Neural progenitor cell (in vitro differentiated cells): Measurements from ENCODE around the gene DMAC2. TPM values are rescaled to one million over a fixed set of nuclear protein-coding genes. Genes with fewer than 3 reads are reported as not detected.

Source experiments
- DNase-seq: peaks from one replicate; pipeline ENCODE4 v3.0.0-alpha.2; 2016; ENCODE audit warnings: low spot score
- H2AFZ ChIP-seq: fragments of 200-600 bp; sonication (generic); replicated peaks from 2 replicates; pipeline ENCODE4 v1.6.1; 2016; ENCODE audit warnings: antibody characterized with exemption
- H3F3A ChIP-seq: fragments of 200-600 bp; sonication (generic); 2 replicates; pipeline ENCODE4 v1.6.1; 2016; ENCODE audit warnings: antibody characterized with exemption, low read depth
- H3K27ac ChIP-seq: fragments of 200-600 bp; sonication (generic); 2 replicates; pipeline ENCODE4 v1.5.1; 2016; ENCODE audit warnings: mild to moderate bottlenecking
- H3K27me3 ChIP-seq: fragments of 200-600 bp; sonication (generic); 2 replicates; pipeline ENCODE4 v1.6.1; 2016; ENCODE audit warnings: mild to moderate bottlenecking, moderate library complexity
- H3K36me3 ChIP-seq: fragments of 200-600 bp; sonication (generic); 2 replicates; pipeline ENCODE4 v1.5.1; 2016
- H3K4me1 ChIP-seq: fragments of 200-600 bp; sonication (generic); 2 replicates; pipeline ENCODE4 v1.6.1; 2016; ENCODE audit warnings: mixed run types
- H3K4me2 ChIP-seq: fragments of 200-600 bp; sonication (generic); 2 replicates; pipeline ENCODE4 v1.6.1; 2016
- H3K4me3 ChIP-seq: fragments of 200-600 bp; sonication (generic); 2 replicates; pipeline ENCODE4 v1.5.1; 2016
- H3K79me2 ChIP-seq: fragments of 200-600 bp; sonication (generic); 2 replicates; pipeline ENCODE4 v1.6.1; 2016; ENCODE audit warnings: low read depth
- H3K9ac ChIP-seq: fragments of 200-600 bp; sonication (generic); 2 replicates; pipeline ENCODE4 v1.6.1; 2016
- H3K9me3 ChIP-seq: fragments of 200-600 bp; sonication (generic); 2 replicates; pipeline ENCODE4 v1.5.1; 2016; ENCODE audit warnings: low read depth
- H4K20me1 ChIP-seq: fragments of 200-600 bp; sonication (generic); 2 replicates; pipeline ENCODE4 v1.6.1; 2016; ENCODE audit warnings: low read depth
- H3K27ac Mint-ChIP-seq: 3 replicates; pipeline ENCODE4 v1.8.0; 2021; ENCODE audit warnings: mixed read lengths
- H3K27me3 Mint-ChIP-seq: 2 replicates; pipeline ENCODE4 v1.8.0; 2022; ENCODE audit warnings: low read depth, mild to moderate bottlenecking, inconsistent platforms, moderate library complexity, mixed read lengths; ENCODE audit not compliant: insufficient read depth
- H3K36me3 Mint-ChIP-seq: 3 replicates; pipeline ENCODE4 v1.8.0; 2021; ENCODE audit warnings: mixed read lengths
- H3K4me1 Mint-ChIP-seq: 3 replicates; pipeline ENCODE4 v1.8.0; 2021; ENCODE audit warnings: mixed read lengths
- H3K4me3 Mint-ChIP-seq: 3 replicates; pipeline ENCODE4 v1.8.0; 2021; ENCODE audit warnings: mild to moderate bottlenecking, moderate library complexity, mixed read lengths
- H3K9me3 Mint-ChIP-seq: 3 replicates; pipeline ENCODE4 v1.8.0; 2020; ENCODE audit warnings: mixed read lengths
- EZH2 ChIP-seq: fragments of 200-600 bp; sonication (generic); IDR thresholded peaks from 2 replicates; pipeline ENCODE4 v1.6.1; 2017; ENCODE audit warnings: antibody characterized with exemption, mild to moderate bottlenecking, moderate library complexity
- EZH2phosphoT487 ChIP-seq: fragments of 200-600 bp; sonication (generic); IDR thresholded peaks from 2 replicates; pipeline ENCODE4 v1.6.1; 2017; ENCODE audit warnings: antibody characterized with exemption
- total RNA-seq: library from RNA; depleted of rRNA; stranded (reverse); fragments of >200 nt; gene quantifications from 2 replicates; pipeline ENCODE4 v1.2.3, GENCODE V29; 2015; ENCODE audit warnings: low replicate concordance
- TF ChIP-seq, protein P1 (sequence below): fragments of 200-600 bp; sonication (generic); IDR thresholded peaks from 2 replicates; pipeline ENCODE4 v1.5.1; 2017; ENCODE audit warnings: antibody characterized with exemption, mild to moderate bottlenecking

Gene DMAC2
- total RNA-seq, 1 donor from 2014 or later = 39.8 TPM

DNA sequence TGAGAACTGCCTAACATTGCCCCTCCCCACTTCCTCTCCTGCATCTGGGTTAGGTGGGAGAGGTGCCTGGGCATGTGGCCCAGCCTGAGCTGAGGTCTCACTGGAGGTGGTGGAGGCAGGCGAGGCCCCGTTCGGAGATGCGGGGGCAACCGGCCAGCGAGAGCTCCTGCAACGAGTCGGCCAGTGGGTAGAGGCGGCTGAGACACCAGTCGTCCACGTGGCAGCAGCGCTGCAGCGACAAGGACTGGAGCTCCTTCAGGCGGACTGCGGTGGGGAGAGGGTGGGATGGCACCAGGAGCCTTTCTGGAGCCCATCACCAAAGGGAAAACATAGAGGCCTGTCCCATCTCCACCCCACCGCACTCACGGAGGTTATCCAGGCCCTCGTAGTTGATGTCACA is 6.5 kb downstream of the DMAC2 start:
- H3K9ac ChIP-seq = no peak overlapping the region
- H3K27me3 Mint-ChIP-seq = peaks cover 10% of the 10 kb centered on the region

DNA sequence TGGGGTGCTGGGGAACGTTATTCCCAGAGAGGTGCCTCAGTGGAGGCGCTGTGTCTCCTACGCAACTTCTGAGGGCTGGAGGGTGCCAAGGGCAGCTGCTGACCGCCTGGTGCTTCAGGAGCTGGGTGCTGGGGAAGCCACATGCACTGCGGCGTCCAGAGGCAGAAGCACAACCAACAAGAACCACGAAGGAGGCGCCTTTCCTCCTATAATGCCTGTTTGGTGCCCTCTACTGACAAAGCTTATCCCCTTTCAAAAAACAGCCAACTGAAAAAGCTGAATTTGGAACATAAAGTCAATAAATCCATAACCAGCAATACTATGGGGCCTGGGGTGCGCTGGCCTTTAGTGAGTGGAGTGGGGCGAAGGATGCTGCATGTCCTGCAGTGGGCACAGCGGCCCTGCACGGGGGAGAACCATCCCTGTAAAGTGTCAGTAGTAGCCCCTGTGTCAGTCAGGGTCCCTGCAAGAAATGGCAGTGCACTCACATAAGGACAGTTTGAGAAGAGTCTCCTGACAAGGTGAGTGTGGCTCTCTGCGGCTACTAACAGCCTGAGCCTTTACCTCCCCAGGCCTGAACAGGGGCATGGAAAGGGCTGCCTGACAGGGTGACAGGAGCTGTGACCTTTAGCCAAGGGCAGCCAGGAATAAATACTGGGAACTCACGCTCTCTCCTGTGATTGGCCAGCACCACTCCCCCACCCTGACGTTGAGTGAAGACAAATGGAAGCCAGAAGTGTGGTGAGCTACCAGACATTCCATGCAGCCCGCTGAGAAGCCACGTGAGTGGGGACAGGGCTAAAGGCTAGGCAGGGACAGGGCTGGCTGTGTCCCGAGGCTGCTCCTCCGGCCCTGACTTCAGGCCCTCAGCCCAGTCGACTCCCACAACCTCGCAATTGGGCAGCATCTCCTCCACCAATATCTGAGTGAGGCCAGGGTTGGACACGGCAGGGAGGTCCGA is 8.0 kb downstream of the DMAC2 start:
- peaks cover 12% of the 10 kb centered on the region for H3K4me1 Mint-ChIP-seq
- Histone ChIP-seq H4K20me1 (no peaks in the 10 kb centered on the region), H3K79me2 (no peaks in the 10 kb centered on the region), H3F3A (peaks cover 8% of the 10 kb centered on the region), H3K4me1 (peaks cover 10% of the 10 kb centered on the region), H3K9me3 (no peaks in the 10 kb centered on the region), H3K27me3 (no peaks in the 10 kb centered on the region), H3K27ac (no peak overlapping the region), H3K9ac (no peak overlapping the region), H3K4me3 (no peak overlapping the region), H3K36me3 (no peaks in the 10 kb centered on the region), H3K4me2 (no peak overlapping the region), H2AFZ (no peak overlapping the region)
- H3K9me3 Mint-ChIP-seq = no peaks in the 10 kb centered on the region
- no peak for DNase-seq
- peaks cover 10% of the 10 kb centered on the region for H3K36me3 Mint-ChIP-seq
- TF ChIP-seq, protein P1, sequence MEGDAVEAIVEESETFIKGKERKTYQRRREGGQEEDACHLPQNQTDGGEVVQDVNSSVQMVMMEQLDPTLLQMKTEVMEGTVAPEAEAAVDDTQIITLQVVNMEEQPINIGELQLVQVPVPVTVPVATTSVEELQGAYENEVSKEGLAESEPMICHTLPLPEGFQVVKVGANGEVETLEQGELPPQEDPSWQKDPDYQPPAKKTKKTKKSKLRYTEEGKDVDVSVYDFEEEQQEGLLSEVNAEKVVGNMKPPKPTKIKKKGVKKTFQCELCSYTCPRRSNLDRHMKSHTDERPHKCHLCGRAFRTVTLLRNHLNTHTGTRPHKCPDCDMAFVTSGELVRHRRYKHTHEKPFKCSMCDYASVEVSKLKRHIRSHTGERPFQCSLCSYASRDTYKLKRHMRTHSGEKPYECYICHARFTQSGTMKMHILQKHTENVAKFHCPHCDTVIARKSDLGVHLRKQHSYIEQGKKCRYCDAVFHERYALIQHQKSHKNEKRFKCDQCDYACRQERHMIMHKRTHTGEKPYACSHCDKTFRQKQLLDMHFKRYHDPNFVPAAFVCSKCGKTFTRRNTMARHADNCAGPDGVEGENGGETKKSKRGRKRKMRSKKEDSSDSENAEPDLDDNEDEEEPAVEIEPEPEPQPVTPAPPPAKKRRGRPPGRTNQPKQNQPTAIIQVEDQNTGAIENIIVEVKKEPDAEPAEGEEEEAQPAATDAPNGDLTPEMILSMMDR = peak; percentile 26
- no peak for TF ChIP-seq EZH2phosphoT487
- no peak overlapping the region for H3K27ac Mint-ChIP-seq
- no peak overlapping the region for H3K4me3 Mint-ChIP-seq
- peaks cover 10% of the 10 kb centered on the region for H3K27me3 Mint-ChIP-seq

More for the DNA sequence above, 6.5 kb downstream of the DMAC2 start:
- H4K20me1 ChIP-seq = no peaks in the 10 kb centered on the region
- H3K27me3 ChIP-seq = no peaks in the 10 kb centered on the region
- no peaks in the 10 kb centered on the region for H3K36me3 ChIP-seq
- Mint-ChIP-seq H3K4me3 (no peak overlapping the region), H3K9me3 (no peaks in the 10 kb centered on the region), H3K27ac (no peak overlapping the region), H3K4me1 (peaks cover 3% of the 10 kb centered on the region), H3K36me3 (peaks cover 12% of the 10 kb centered on the region)
- H3K27ac ChIP-seq = no peak overlapping the region
- H3K4me2 ChIP-seq = no peak overlapping the region
- H3K79me2 ChIP-seq = peaks cover 6% of the 10 kb centered on the region
- H3K4me3 ChIP-seq = no peak overlapping the region
- no peak overlapping the region for H2AFZ ChIP-seq
- H3K4me1 ChIP-seq = peaks cover 5% of the 10 kb centered on the region
- DNase-seq = no peak
- H3K9me3 ChIP-seq = no peaks in the 10 kb centered on the region
- no peak for TF ChIP-seq EZH2
- TF ChIP-seq, protein P1 = no peak
- no peak for TF ChIP-seq EZH2phosphoT487
- H3F3A ChIP-seq = peaks cover 4% of the 10 kb centered on the region

DNA sequence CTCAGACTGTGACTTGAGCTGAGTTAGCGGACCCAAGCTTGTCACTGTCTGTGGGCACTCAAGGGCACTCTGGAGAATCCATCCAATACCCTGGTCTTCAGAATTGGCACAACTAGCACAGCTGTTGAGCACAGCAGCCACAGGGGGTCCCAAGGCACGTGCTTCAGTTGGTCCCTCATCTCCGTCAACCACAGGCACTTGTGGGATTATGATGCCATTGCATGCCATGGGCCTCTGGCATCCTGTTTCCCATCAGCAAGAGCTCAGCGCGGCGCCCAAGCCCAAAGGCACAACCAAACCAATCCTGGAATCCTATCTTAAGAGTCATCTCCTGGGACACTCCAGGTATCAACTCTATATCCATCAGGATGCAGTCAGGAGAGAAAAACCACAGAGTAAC is 8.8 kb downstream of the DMAC2 start:
- H3K27ac ChIP-seq = no peak overlapping the region
- H4K20me1 ChIP-seq = no peaks in the 10 kb centered on the region
- Mint-ChIP-seq H3K27ac (no peak overlapping the region), H3K4me3 (peak overlapping the region; percentile 66), H3K4me1 (peaks cover 15% of the 10 kb centered on the region), H3K9me3 (no peaks in the 10 kb centered on the region), H3K36me3 (peaks cover 10% of the 10 kb centered on the region), H3K27me3 (peaks cover 10% of the 10 kb centered on the region)
- H3F3A ChIP-seq = peaks cover 8% of the 10 kb centered on the region
- H3K27me3 ChIP-seq = no peaks in the 10 kb centered on the region
- TF ChIP-seq, protein P1 = no peak
- H3K79me2 ChIP-seq = no peaks in the 10 kb centered on the region
- no peaks in the 10 kb centered on the region for H3K9me3 ChIP-seq
- H3K9ac ChIP-seq = no peak overlapping the region
- H3K4me3 ChIP-seq = no peak overlapping the region
- peaks cover 10% of the 10 kb centered on the region for H3K4me1 ChIP-seq
- no peak overlapping the region for H3K4me2 ChIP-seq
- H2AFZ ChIP-seq = no peak overlapping the region
- no peaks in the 10 kb centered on the region for H3K36me3 ChIP-seq
- no peak for DNase-seq
